ENCODE results near the gene FARS2. TPM values are rescaled to one million over a fixed set of nuclear protein-coding genes. Genes with fewer than 3 reads are reported as not detected.
A peak's percentile ranks its signal among the peaks of the same experiment; 100 is the strongest.

The FARS2 gene
- total and polyA plus RNA-seq, 2 donors (not counting 3 experiments of a cell fraction or from before 2014, with no cell fraction given): 20.2 to 20.5 TPM

GRCh38 chr6:5622276-5623005 is 361.1 kb downstream of the FARS2 start:
- TF ChIP-seq CTCF (IDR thresholded peaks at IDR 0.05; ENCODE audit: extremely low read depth in 1 of 2, insufficient read depth in 1 of 2, low read depth in 1 of 2, low read length in 2 of 2) (no peak), MYC (IDR thresholded peaks at IDR 0.05; ENCODE audit: low read depth, low read length) (no peak), EZH2 (IDR thresholded peaks at IDR 0.05; ENCODE audit: borderline replicate concordance, low read depth, low read length, severe bottlenecking) (no peak), JUN (IDR thresholded peaks at IDR 0.05; ENCODE audit: borderline replicate concordance, insufficient read depth, insufficient read length, low read depth) (no peak), POLR2AphosphoS5 (IDR thresholded peaks at IDR 0.05; ENCODE audit: insufficient read depth, low read depth, low read length) (no peak), POLR2A (IDR thresholded peaks at IDR 0.05; ENCODE audit: low read depth, low read length) (no peak), MAX (IDR thresholded peaks at IDR 0.05; ENCODE audit: insufficient read depth, insufficient read length) (no peak), GATA2 (IDR thresholded peaks at IDR 0.05; ENCODE audit: insufficient read depth, insufficient read length, low read depth, low read length) (no peak), FOS (IDR thresholded peaks at IDR 0.05; ENCODE audit: borderline replicate concordance, insufficient read depth, low read length) (no peak)
- Histone ChIP-seq H3K9me3 (replicated peaks; ENCODE audit: control insufficient read depth, insufficient read depth, low read length) (no peaks in the 10 kb centered on the region), H3K4me1 (ENCODE audit: control insufficient read depth, extremely low read depth, insufficient read depth, low read length) (peaks cover 3% of the 10 kb centered on the region), H3K9me1 (replicated peaks; ENCODE audit: control insufficient read depth, extremely low read depth, insufficient read depth, low read length) (no peaks in the 10 kb centered on the region), H3K4me3 (replicated peaks in 1 of 3; ENCODE audit: insufficient read depth in 1 of 3, low read depth in 1 of 3, low read length in 3 of 3) (no peak overlapping the region), H3K36me3 (ENCODE audit: control insufficient read depth in 2 of 2, extremely low read depth in 1 of 2, insufficient read depth in 2 of 2, low read length in 2 of 2) (no peaks in the 10 kb centered on the region), H3K9ac (replicated peaks; ENCODE audit: extremely low read depth, insufficient read depth, low read length) (no peak overlapping the region), H3K27me3 (ENCODE audit: control insufficient read depth in 2 of 2, insufficient read depth in 2 of 2, low read length in 2 of 2) (no peaks in the 10 kb centered on the region), H3K4me2 (ENCODE audit: insufficient read depth, low read length) (no peak overlapping the region), H3K27ac (ENCODE audit: insufficient read depth, low read depth, low read length) (no peak overlapping the region), H4K20me1 (replicated peaks; ENCODE audit: control insufficient read depth, extremely low read depth, insufficient read depth, low read length) (no peaks in the 10 kb centered on the region), H2AFZ (ENCODE audit: low read depth, low read length) (no peak overlapping the region), H3K79me2 (ENCODE audit: control insufficient read depth, insufficient read depth, low read length) (no peaks in the 10 kb centered on the region)
- DNase-seq (ENCODE audit: low read depth, low spot score) (peak; percentile 51), FAIRE-seq (peak; percentile 42)
- dilution Hi-C loops (cut with MboI; ENCODE audit: extremely low pct_ligation_motif_present, low sequenced_read_pairs): no loop called here
- BruUV-seq (replicated peaks): no TSS peak
- CTCF ChIA-PET: interaction anchor here (0.5 to 2.1 kb wide), 2 partner anchors 151 to 1957 kb away, joined by 3 to 9 read pairs; no protein-coding TSS in a partner anchor
- intact Hi-C loops (cut with micrococcal nuclease): loop anchor here (10.0 kb wide), 1 partner anchor 922 kb away; no protein-coding TSS in a partner anchor
- POLR2A ChIA-PET: no interaction called here
